Spleen (tissue), 11 donors: ENCODE results near the gene MYF5. TPM values are rescaled to one million over a fixed set of nuclear protein-coding genes. Genes with fewer than 3 reads are reported as not detected.

Source experiments
- DNase-seq: peaks from one replicate; pipeline ENCODE4 v3.0.0-alpha.2; 2020
- H3K27ac ChIP-seq, 8 donors: fragments of 200-600 bp; sonication (generic) in 7 of 8; 1 replicate in 4 of 8; 2 replicates in 4 of 8; pipeline versions ENCODE4 v1.5.0 to v1.8.0; 2016 to 2021; ENCODE audit warnings: inconsistent platforms in 4 of 8, mild to moderate bottlenecking in 4 of 8, moderate library complexity in 1 of 8
- H3K27me3 ChIP-seq, 7 donors: fragments of 200-600 bp; sonication (generic) in 6 of 7; replicated peaks in 1 of 7; 1 replicate in 4 of 7; 2 replicates in 3 of 7; pipeline versions ENCODE4 v1.5.0 to v1.8.0; 2016 to 2021; ENCODE audit warnings: inconsistent platforms in 3 of 7, mild to moderate bottlenecking in 1 of 7
- H3K36me3 ChIP-seq, 6 donors: fragments of 200-600 bp; sonication (generic) in 5 of 6; 1 replicate in 4 of 6; 2 replicates in 2 of 6; pipeline versions ENCODE4 v1.5.0 to v1.8.0; 2016 to 2021; ENCODE audit warnings: inconsistent platforms in 2 of 6
- H3K4me1 ChIP-seq, 6 donors: fragments of 200-600 bp; sonication (generic) in 5 of 6; 1 replicate in 3 of 6; 2 replicates in 3 of 6; pipeline versions ENCODE4 v1.5.0 to v1.8.0; 2016 to 2021; ENCODE audit warnings: inconsistent platforms in 3 of 6
- H3K4me3 ChIP-seq, 8 donors: fragments of 200-600 bp; sonication (generic) in 7 of 8; 1 replicate in 4 of 8; 2 replicates in 4 of 8; pipeline versions ENCODE4 v1.5.0 to v1.8.0; 2016 to 2021; ENCODE audit warnings: inconsistent platforms in 4 of 8, mild to moderate bottlenecking in 4 of 8, moderate library complexity in 2 of 8
- H3K9me3 ChIP-seq, 8 donors: fragments of 200-600 bp; sonication (generic) in 7 of 8; 1 replicate in 4 of 8; 2 replicates in 4 of 8; pipeline versions ENCODE4 v1.5.0 to v1.8.0; 2016 to 2021; ENCODE audit warnings: inconsistent platforms in 4 of 8
- POLR2A ChIP-seq, 3 donors: fragments of 450-650 bp; IDR thresholded peaks; one replicate each; pipeline ENCODE4 v1.5.1; 2017; ENCODE audit warnings: antibody characterized with exemption in 3 of 3, mild to moderate bottlenecking in 1 of 3
- POLR2AphosphoS5 ChIP-seq, 3 donors: sonication (generic); formaldehyde crosslinking; IDR thresholded peaks; one replicate each; pipeline ENCODE4 v1.5.1; 2017; ENCODE audit warnings: antibody characterized with exemption in 3 of 3
- WGBS, 5 donors: extraction: QIAGEN DNeasy Blood & Tissue Kit in 3 of 5; methylation state at CpG; one replicate each; pipeline versions ENCODE4 v1.1.5 to v1.1.7; 2013 to 2018; 5-methylcytosine and 5-hydroxymethylcytosine counted together
- intact Hi-C: fragments of 100-400 bp; cut with DNase I; formaldehyde crosslinking; loops from one replicate; pipeline ENCODE4 v1.15.0; 2023; ENCODE audit warnings: low total_unique reads
- polyA plus RNA-seq, 3 donors: library from polyadenylated mRNA; stranded (reverse); fragments of 200-250 nt; gene quantifications; one replicate each; pipeline ENCODE4 v1.2.1, GENCODE V29; 2013
- total RNA-seq, 7 donors: library from RNA; depleted of rRNA in 3 of 7; stranded (reverse); fragments of >200 nt in 3 of 7; fragmentation: NEBNext Ultra II Directional in 4 of 7; extraction: Animal tissue kit (Norgen Biotek cat#: 25700) in 4 of 7; gene quantifications; one replicate each; pipeline versions ENCODE4 v1.1.0 to v1.2.1, GENCODE V29; 2016 to 2021
- TF ChIP-seq, protein P1 (sequence below), 11 experiments: fragments of 200-600 bp in 7 of 11; fragments of 450-650 bp in 4 of 11; sonication (generic) in 4 of 11; IDR thresholded peaks in 8 of 11; conservative IDR thresholded peaks in 3 of 11; 1 replicate in 7 of 11; 2 replicates in 4 of 11; pipeline versions ENCODE4 v1.4.0 to v1.8.0; 2016 to 2021; ENCODE audit warnings: antibody characterized with exemption in 11 of 11, inconsistent platforms in 4 of 11, mild to moderate bottlenecking in 1 of 11
- donor health status: healthy with polysubstance abuse.
- donor health status: DM: no; HTN: no; CAD: no; lungs with moderate emphysema.
- donor health status: DM: no; HTN: no; CAD: no.
- donor health status: Bipolar disorder and iron deficiency.
- donor health status: healthy.
- donor health status: DM: no; HTN: no; CAD: no.
- donor health status: DM: yes; HTN: yes; CAD: no.

MYF5 gene
- total and polyA plus RNA-seq, 10 donors, result not detected

DNA sequence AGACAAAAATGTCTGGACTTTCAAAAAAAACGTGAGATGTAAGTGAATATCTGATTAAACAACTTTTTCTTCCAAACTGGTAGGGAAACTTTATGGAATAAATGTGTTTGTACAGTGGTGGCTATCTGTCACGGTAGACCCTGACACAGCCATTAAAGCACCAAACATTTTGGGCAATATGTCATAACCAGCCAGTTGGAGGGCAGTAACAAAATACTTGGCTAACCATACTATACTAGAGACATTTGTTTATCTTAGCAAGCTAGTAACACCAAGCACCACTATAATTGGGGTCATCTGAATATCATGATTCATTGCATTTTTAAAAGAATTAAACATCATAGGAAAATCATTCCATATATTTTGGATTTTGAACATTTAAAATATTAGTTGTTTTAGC lies 15.3 kb upstream of the MYF5 start:
- Histone ChIP-seq H3K4me1 (no peaks in the 10 kb centered on the region), H3K27me3 (no peaks in the 10 kb centered on the region), H3K36me3 (no peaks in the 10 kb centered on the region), H3K27ac (no peak overlapping the region), H3K4me3 (no peak overlapping the region), H3K9me3 (no peaks in the 10 kb centered on the region)
- intact Hi-C loops, result no loop called here
- 68 to 76% (median 73%) methylated on average over 2 of the region's 2 CpGs for WGBS, 5 donors
- no peak for TF ChIP-seq POLR2A (IDR thresholded peaks at IDR 0.05)
- no peak for TF ChIP-seq POLR2AphosphoS5 (IDR thresholded peaks at IDR 0.05)
- no peak for DNase-seq

DNA sequence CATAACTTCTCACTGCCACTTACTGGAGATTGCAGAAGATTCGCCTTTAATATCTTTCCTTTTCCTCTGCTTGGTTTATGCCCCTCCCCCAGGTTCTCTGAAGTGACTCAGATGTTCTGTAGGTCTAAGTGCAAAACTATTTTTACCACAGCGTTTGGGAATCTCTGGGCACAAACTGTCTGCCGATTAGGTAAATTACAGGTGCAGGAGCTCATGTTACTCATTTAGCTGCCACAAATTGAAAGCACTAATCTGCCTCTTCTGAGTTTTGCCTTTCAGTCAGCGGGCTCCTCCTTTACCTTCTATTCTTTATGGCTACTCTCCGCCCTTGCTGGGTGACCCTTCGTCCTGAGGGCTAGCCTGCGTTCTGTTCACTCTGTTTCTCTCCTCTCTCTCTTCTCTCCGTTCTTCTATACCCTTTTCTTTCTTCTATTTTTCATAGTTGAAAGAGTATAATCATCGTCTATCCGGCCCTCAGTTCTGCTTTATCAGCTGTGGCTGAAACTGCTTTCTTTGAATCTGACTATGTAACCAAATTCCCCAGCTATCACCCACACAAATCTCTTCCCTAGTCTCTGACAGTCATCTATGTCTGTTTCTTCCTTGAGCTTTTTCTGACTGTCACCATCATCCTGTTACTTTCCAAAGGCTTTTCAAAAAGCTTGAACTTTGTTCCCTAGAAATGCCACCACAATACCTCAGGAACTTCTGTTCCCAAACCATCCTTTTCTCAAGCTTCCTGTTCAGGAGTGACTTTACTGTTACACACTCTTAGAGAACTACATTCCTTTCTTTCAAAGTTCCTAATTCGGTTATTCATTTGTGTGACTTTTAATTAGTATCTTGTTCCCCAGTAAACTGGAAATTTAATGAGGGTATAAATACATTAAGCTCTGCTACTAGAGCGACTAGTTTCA lies 13.6 kb upstream of the MYF5 start:
- no peaks in the 10 kb centered on the region for H3K9me3 ChIP-seq
- peaks cover 0 to 2% (median 0%) of the 10 kb centered on the region in 6 donors for H3K4me1 ChIP-seq
- intact Hi-C loops, result no loop called here
- no peaks in the 10 kb centered on the region for H3K36me3 ChIP-seq
- TF ChIP-seq POLR2AphosphoS5 (IDR thresholded peaks at IDR 0.05) (no peak), POLR2A (IDR thresholded peaks at IDR 0.05) (no peak)
- TF ChIP-seq, protein P1, sequence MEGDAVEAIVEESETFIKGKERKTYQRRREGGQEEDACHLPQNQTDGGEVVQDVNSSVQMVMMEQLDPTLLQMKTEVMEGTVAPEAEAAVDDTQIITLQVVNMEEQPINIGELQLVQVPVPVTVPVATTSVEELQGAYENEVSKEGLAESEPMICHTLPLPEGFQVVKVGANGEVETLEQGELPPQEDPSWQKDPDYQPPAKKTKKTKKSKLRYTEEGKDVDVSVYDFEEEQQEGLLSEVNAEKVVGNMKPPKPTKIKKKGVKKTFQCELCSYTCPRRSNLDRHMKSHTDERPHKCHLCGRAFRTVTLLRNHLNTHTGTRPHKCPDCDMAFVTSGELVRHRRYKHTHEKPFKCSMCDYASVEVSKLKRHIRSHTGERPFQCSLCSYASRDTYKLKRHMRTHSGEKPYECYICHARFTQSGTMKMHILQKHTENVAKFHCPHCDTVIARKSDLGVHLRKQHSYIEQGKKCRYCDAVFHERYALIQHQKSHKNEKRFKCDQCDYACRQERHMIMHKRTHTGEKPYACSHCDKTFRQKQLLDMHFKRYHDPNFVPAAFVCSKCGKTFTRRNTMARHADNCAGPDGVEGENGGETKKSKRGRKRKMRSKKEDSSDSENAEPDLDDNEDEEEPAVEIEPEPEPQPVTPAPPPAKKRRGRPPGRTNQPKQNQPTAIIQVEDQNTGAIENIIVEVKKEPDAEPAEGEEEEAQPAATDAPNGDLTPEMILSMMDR (IDR thresholded peaks at IDR 0.05 in 8 of 11, conservative IDR thresholded peaks at IDR 0.05 in 3 of 11), result no peak
- peaks cover 0 to 11% (median 6%) of the 10 kb centered on the region in 7 donors for H3K27me3 ChIP-seq
- no peak for DNase-seq
- WGBS, 5 donors, result 51 to 66% (median 62%) methylated on average over 12 of the region's 12 CpGs
- no peak overlapping the region for H3K27ac ChIP-seq
- H3K4me3 ChIP-seq, result no peak overlapping the region

DNA sequence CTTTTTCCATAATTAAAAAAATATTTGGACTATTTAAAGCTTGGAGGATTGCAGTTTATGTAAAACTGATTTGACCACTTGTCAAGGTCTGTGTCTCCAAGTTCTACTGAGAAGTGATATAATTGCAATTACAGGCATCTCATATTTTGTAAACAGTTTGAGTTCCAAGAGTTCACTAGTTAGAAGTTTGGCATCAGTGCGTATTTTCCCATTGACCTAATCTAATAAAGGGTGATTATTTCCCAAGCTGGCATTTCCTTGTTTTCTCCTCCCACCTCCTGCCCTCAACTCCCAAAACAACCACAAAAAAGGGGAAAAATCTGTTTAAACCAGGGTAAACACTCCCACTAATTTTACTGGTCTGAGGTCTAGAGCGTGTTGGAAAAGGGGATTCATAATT lies 12.3 kb upstream of the MYF5 start:
- H3K9me3 ChIP-seq, result no peaks in the 10 kb centered on the region
- H3K4me1 ChIP-seq, result peaks cover 0 to 8% (median 7%) of the 10 kb centered on the region in 6 donors
- intact Hi-C loops, result no loop called here
- 71 to 93% (median 78%) methylated on average over 2 of the region's 2 CpGs for WGBS, 5 donors
- DNase-seq, result no peak
- H3K36me3 ChIP-seq, result no peaks in the 10 kb centered on the region
- TF ChIP-seq POLR2A (IDR thresholded peaks at IDR 0.05) (no peak), POLR2AphosphoS5 (IDR thresholded peaks at IDR 0.05) (no peak)
- TF ChIP-seq, protein P1 (IDR thresholded peaks at IDR 0.05 in 8 of 11, conservative IDR thresholded peaks at IDR 0.05 in 3 of 11), result no peak
- no peak overlapping the region for H3K27ac ChIP-seq
- peaks cover 0 to 24% (median 13%) of the 10 kb centered on the region in 7 donors for H3K27me3 ChIP-seq
- no peak overlapping the region for H3K4me3 ChIP-seq

DNA sequence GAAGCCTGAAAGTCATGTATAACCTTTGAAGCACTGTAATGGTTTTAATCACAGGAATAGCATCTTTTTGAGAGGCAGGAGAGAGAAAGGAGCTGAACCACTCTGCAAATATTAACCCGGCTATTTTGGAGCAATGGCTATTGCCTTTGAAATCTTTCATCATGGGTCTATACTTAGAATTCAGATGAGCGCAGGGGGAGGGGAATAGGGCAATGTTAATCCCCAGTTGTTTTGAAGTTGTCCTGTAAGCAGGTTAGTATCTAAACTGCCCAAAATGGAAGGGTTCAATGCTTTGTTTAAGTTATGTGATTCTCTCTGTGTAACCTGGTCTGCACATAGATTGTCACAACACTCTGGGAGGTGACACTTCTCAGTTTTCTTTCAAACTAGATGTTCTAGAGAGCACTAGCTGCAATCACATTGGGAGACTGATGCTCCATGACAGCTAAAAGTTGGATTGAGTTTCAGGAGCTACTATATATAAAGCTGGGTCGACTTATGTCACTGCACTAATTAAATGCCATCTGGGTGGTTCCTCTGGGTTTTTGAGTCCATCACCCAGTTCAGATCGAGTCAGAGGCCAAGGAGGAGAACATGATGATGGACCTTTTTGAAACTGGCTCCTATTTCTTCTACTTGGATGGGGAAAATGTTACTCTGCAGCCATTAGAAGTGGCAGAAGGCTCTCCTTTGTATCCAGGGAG lies 9.4 kb upstream of the MYF5 start, which contains the start of gene MYF6:
TSS of gene MYF6 (plus strand) at position 509 of the 704 bp plus-strand sequence. CDS start at position 595, 86 bp downstream.
- DNase-seq, result no peak
- H3K4me3 ChIP-seq, result peak within 1 kb of the TSS in 1 of 8 donors; percentile 37
- no peaks in the 10 kb centered on the region for H3K9me3 ChIP-seq
- intact Hi-C loops, result no loop called here
- TF ChIP-seq POLR2A (IDR thresholded peaks at IDR 0.05) (no peak), POLR2AphosphoS5 (IDR thresholded peaks at IDR 0.05) (no peak)
- TF ChIP-seq, protein P1 (IDR thresholded peaks at IDR 0.05 in 8 of 11, conservative IDR thresholded peaks at IDR 0.05 in 3 of 11), result no peak
- peaks cover 0 to 49% (median 19%) of the 10 kb centered on the region in 7 donors for H3K27me3 ChIP-seq
- H3K36me3 ChIP-seq, result no peaks in the 10 kb centered on the region
- no peak within 1 kb of the TSS for H3K27ac ChIP-seq
- H3K4me1 ChIP-seq, result peaks cover 0 to 8% (median 7%) of the 10 kb centered on the region in 6 donors
- 54 to 76% (median 60%) methylated on average over 4 of the region's 4 CpGs for WGBS, 5 donors
